Erythroblast (primary cell): ENCODE measurements around the gene CASP14.
"Not testable (repeated sequence)": the region's sequence is repeated elsewhere in the genome, so short reads cannot be mapped to it uniquely, and the experiment has no call there.

ENCODE experiments used
- GATA1 ChIP-seq: IDR thresholded peaks from 2 replicates; pipeline ENCODE4 v1.6.1; 2011; ENCODE audit warnings: low read depth, mild to moderate bottlenecking, control low read depth, low read length, moderate library complexity
- POLR2A ChIP-seq: IDR thresholded peaks from 2 replicates; pipeline ENCODE4 v1.6.1; 2011; ENCODE audit warnings: mild to moderate bottlenecking, low read length

DNA sequence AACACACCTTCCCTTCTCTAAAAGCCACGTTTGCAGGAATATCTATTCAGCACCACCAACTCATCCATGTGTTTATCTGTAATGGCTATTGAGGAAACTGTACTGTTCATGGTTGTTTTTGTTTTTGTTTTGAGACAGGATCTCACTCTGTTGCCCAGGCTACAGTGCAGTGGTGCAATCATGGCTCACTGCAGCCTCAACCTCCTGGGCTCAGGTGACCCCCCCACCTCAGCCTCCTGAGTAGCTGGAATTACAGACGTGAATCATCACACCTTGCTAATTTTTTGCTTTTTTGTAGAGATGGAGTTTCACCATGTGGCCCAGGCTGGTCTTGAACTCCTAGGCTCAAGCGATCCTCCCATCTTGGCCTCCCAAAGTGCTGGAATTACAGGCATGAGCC, 30.4 kb upstream of the CASP14 start:
- TF ChIP-seq POLR2A, GATA1: not testable (repeated sequence)
